Pons (tissue), 1 donor: ENCODE data around the gene ADAMTS10.
"Not testable (repeated sequence)": the region's sequence is repeated elsewhere in the genome, so short reads cannot be mapped to it uniquely, and the experiment has no call there.

ENCODE experiments used
- DNase-seq: peaks from one replicate; pipeline ENCODE4 v3.0.0-alpha.2; 2016; ENCODE audit warnings: low spot score

The ADAMTS10 gene

GRCh38 chr19:8561075-8561764, 49.3 kb downstream of the ADAMTS10 start:
- no peak for DNase-seq

- no peak for DNase-seq
Measured at GRCh38 chr19:8558325-8558724, 52.2 kb downstream of the ADAMTS10 start.

- DNase-seq, result no peak
Measured at GRCh38 chr19:8557642-8558238, 52.8 kb downstream of the ADAMTS10 start.

GRCh38 chr19:8553729-8554128, 56.8 kb downstream of the ADAMTS10 start:
- not testable (repeated sequence) for DNase-seq

GRCh38 chr19:8552810-8553209, 57.7 kb downstream of the ADAMTS10 start:
- DNase-seq, result no peak

GRCh38 chr19:8550070-8550469, 60.4 kb downstream of the ADAMTS10 start:
- DNase-seq, result no peak

- no peak for DNase-seq
Measured at GRCh38 chr19:8545743-8546142, 64.8 kb downstream of the ADAMTS10 start.

- DNase-seq, result no peak
Measured at GRCh38 chr19:8544168-8544567, 66.3 kb downstream of the ADAMTS10 start.

- no peak for DNase-seq
Measured at GRCh38 chr19:8539621-8540149, 70.8 kb downstream of the ADAMTS10 start.

- no peak for DNase-seq
Measured at GRCh38 chr19:8537099-8537498, 73.4 kb downstream of the ADAMTS10 start.

- DNase-seq, result no peak
Measured at GRCh38 chr19:8536282-8536681, 74.2 kb downstream of the ADAMTS10 start.

- DNase-seq, result no peak
Measured at GRCh38 chr19:8532225-8532624, 78.3 kb downstream of the ADAMTS10 start.

GRCh38 chr19:8531470-8531869, 79.0 kb downstream of the ADAMTS10 start:
- no peak for DNase-seq
